ENCODE data around the gene NENF. TPM values are rescaled to one million over a fixed set of nuclear protein-coding genes. Genes with fewer than 3 reads are reported as not detected.
A peak's percentile ranks its signal among the peaks of the same experiment; 100 is the strongest.

The NENF gene
- total RNA-seq, 1 experiment from 2014 or later: 41.4 TPM

GRCh38 chr1:212401838-212402582 is 30.7 kb upstream of the NENF start:
- no peak overlapping the region for H3K4me2 ChIP-seq (ENCODE audit: low read depth, low read length, poor library complexity, severe bottlenecking)
- peaks cover 38% of the 10 kb centered on the region for H3K79me2 ChIP-seq (ENCODE audit: low read length)
- H4K20me1 ChIP-seq (ENCODE audit: insufficient read depth, low read depth, low read length): no peaks in the 10 kb centered on the region
- no peak overlapping the region for H3K4me3 ChIP-seq (ENCODE audit: low read length)
- peaks cover 12% of the 10 kb centered on the region for H3K9me3 ChIP-seq (ENCODE audit: low read length)
- H3K9ac ChIP-seq (ENCODE audit: low read length): no peak overlapping the region
- H3K27me3 ChIP-seq (ENCODE audit: low read length): no peaks in the 10 kb centered on the region
- no peak overlapping the region for H2AFZ ChIP-seq (ENCODE audit: low read length)
- DNase-seq: no peak
- H3K4me1 ChIP-seq (ENCODE audit: low read length): peaks cover 19% of the 10 kb centered on the region
- peaks cover 50% of the 10 kb centered on the region for H3K36me3 ChIP-seq (ENCODE audit: insufficient read depth, low read length)
- no peak overlapping the region for H3K27ac ChIP-seq (ENCODE audit: low read length)
- no peaks in the 10 kb centered on the region for H3K9me2 ChIP-seq (replicated peaks; ENCODE audit: insufficient read depth, low read length)

GRCh38 chr1:212402666-212403321 is 29.9 kb upstream of the NENF start:
- no peaks in the 10 kb centered on the region for H4K20me1 ChIP-seq (ENCODE audit: insufficient read depth, low read depth, low read length)
- H3K4me1 ChIP-seq (ENCODE audit: low read length): peaks cover 19% of the 10 kb centered on the region
- peaks cover 5% of the 10 kb centered on the region; the same call in 1 of the 2 replicates for H3K9me3 ChIP-seq (ENCODE audit: low read length)
- no peaks in the 10 kb centered on the region for H3K9me2 ChIP-seq (replicated peaks; ENCODE audit: insufficient read depth, low read length)
- no peak overlapping the region for H3K4me2 ChIP-seq (ENCODE audit: low read depth, low read length, poor library complexity, severe bottlenecking)
- no peak overlapping the region for H3K9ac ChIP-seq (ENCODE audit: low read length)
- H2AFZ ChIP-seq (ENCODE audit: low read length): no peak overlapping the region
- H3K27me3 ChIP-seq (ENCODE audit: low read length): no peaks in the 10 kb centered on the region
- H3K36me3 ChIP-seq (ENCODE audit: insufficient read depth, low read length): peaks cover 48% of the 10 kb centered on the region
- no peak for DNase-seq
- H3K27ac ChIP-seq (ENCODE audit: low read length): no peak overlapping the region
- H3K79me2 ChIP-seq (ENCODE audit: low read length): peaks cover 31% of the 10 kb centered on the region
- H3K4me3 ChIP-seq (ENCODE audit: low read length): no peak overlapping the region

- no peaks in the 10 kb centered on the region; the same call in 1 of the 2 replicates for H4K20me1 ChIP-seq (ENCODE audit: insufficient read depth, low read depth, low read length)
- no peak overlapping the region for H3K27ac ChIP-seq (ENCODE audit: low read length)
- H3K9me3 ChIP-seq (ENCODE audit: low read length): no peaks in the 10 kb centered on the region
- H2AFZ ChIP-seq (ENCODE audit: low read length): no peak overlapping the region
- no peak overlapping the region for H3K9ac ChIP-seq (ENCODE audit: low read length)
- H3K79me2 ChIP-seq (ENCODE audit: low read length): peaks cover 39% of the 10 kb centered on the region
- H3K4me1 ChIP-seq (ENCODE audit: low read length): peaks cover 22% of the 10 kb centered on the region
- H3K27me3 ChIP-seq (ENCODE audit: low read length): no peaks in the 10 kb centered on the region
- no peak overlapping the region for H3K4me2 ChIP-seq (ENCODE audit: low read depth, low read length, poor library complexity, severe bottlenecking)
- peaks cover 54% of the 10 kb centered on the region for H3K36me3 ChIP-seq (ENCODE audit: insufficient read depth, low read length)
- no peak for DNase-seq
- no peak overlapping the region for H3K4me3 ChIP-seq (ENCODE audit: low read length)
- H3K9me2 ChIP-seq (replicated peaks; ENCODE audit: insufficient read depth, low read length): no peaks in the 10 kb centered on the region
These were observed 22.4 kb upstream of the NENF start for GRCh38 chr1:212410231-212410820.

GRCh38 chr1:212412374-212412773 is 20.3 kb upstream of the NENF start:
- Histone ChIP-seq H3K4me2 (ENCODE audit: low read depth, low read length, poor library complexity, severe bottlenecking) (peak overlapping the region; percentile 80), H3K9me2 (replicated peaks; ENCODE audit: insufficient read depth, low read length) (no peaks in the 10 kb centered on the region), H3K79me2 (ENCODE audit: low read length) (peaks cover 36% of the 10 kb centered on the region), H3K27ac (ENCODE audit: low read length) (no peak overlapping the region), H3K4me1 (ENCODE audit: low read length) (peaks cover 40% of the 10 kb centered on the region), H3K9me3 (ENCODE audit: low read length) (no peaks in the 10 kb centered on the region), H3K4me3 (ENCODE audit: low read length) (no peak overlapping the region), H2AFZ (ENCODE audit: low read length) (no peak overlapping the region), H3K36me3 (ENCODE audit: insufficient read depth, low read length) (peaks cover 38% of the 10 kb centered on the region), H4K20me1 (ENCODE audit: insufficient read depth, low read depth, low read length) (no peaks in the 10 kb centered on the region; the same call in 1 of the 2 replicates), H3K9ac (ENCODE audit: low read length) (no peak overlapping the region), H3K27me3 (ENCODE audit: low read length) (no peaks in the 10 kb centered on the region)
- DNase-seq: no peak

- Histone ChIP-seq H3K36me3 (ENCODE audit: insufficient read depth, low read length) (peaks cover 27% of the 10 kb centered on the region), H3K27me3 (ENCODE audit: low read length) (no peaks in the 10 kb centered on the region), H3K4me1 (ENCODE audit: low read length) (peaks cover 40% of the 10 kb centered on the region), H3K79me2 (ENCODE audit: low read length) (peaks cover 36% of the 10 kb centered on the region), H3K9me3 (ENCODE audit: low read length) (no peaks in the 10 kb centered on the region), H3K4me3 (ENCODE audit: low read length) (peak overlapping the region; percentile 77), H2AFZ (ENCODE audit: low read length) (peak overlapping the region; percentile 54; the same call in 1 of the 2 replicates), H4K20me1 (ENCODE audit: insufficient read depth, low read depth, low read length) (no peaks in the 10 kb centered on the region; the same call in 1 of the 2 replicates), H3K9me2 (replicated peaks; ENCODE audit: insufficient read depth, low read length) (no peaks in the 10 kb centered on the region), H3K4me2 (ENCODE audit: low read depth, low read length, poor library complexity, severe bottlenecking) (peak overlapping the region; percentile 80), H3K27ac (ENCODE audit: low read length) (0 out of 2 replicates have a peak overlapping the region, but pooled peaks have one; percentile 21), H3K9ac (ENCODE audit: low read length) (peak overlapping the region; percentile 78)
- no peak for DNase-seq
These were observed 18.8 kb upstream of the NENF start for GRCh38 chr1:212413902-212414327.

GRCh38 chr1:212414328-212415106 is 18.2 kb upstream of the NENF start, which contains the start of gene PACC1:
Gene PACC1, minus strand, starts transcription at chr1:212414886. Its CDS starts 129 bp downstream, at chr1:212414757.
- peaks cover 36% of the 10 kb centered on the region for H3K79me2 ChIP-seq (ENCODE audit: low read length)
- H3K4me2 ChIP-seq (ENCODE audit: low read depth, low read length, poor library complexity, severe bottlenecking): peak within 1 kb of the TSS; percentile 80
- H2AFZ ChIP-seq (ENCODE audit: low read length): peak within 1 kb of the TSS; percentile 76
- no peaks in the 10 kb centered on the region for H3K9me3 ChIP-seq (ENCODE audit: low read length)
- no peaks in the 10 kb centered on the region; the same call in 1 of the 2 replicates for H4K20me1 ChIP-seq (ENCODE audit: insufficient read depth, low read depth, low read length)
- peak within 1 kb of the TSS; percentile 77 for H3K4me3 ChIP-seq (ENCODE audit: low read length)
- no peaks in the 10 kb centered on the region for H3K9me2 ChIP-seq (replicated peaks; ENCODE audit: insufficient read depth, low read length)
- H3K4me1 ChIP-seq (ENCODE audit: low read length): peaks cover 40% of the 10 kb centered on the region
- peak; percentile 98 for DNase-seq
- H3K27me3 ChIP-seq (ENCODE audit: low read length): no peaks in the 10 kb centered on the region
- peaks cover 21% of the 10 kb centered on the region for H3K36me3 ChIP-seq (ENCODE audit: insufficient read depth, low read length)
- peak within 1 kb of the TSS; percentile 75 for H3K27ac ChIP-seq (ENCODE audit: low read length)
- peak within 1 kb of the TSS; percentile 78 for H3K9ac ChIP-seq (ENCODE audit: low read length)

- no peaks in the 10 kb centered on the region for H3K9me2 ChIP-seq (replicated peaks; ENCODE audit: insufficient read depth, low read length)
- H3K36me3 ChIP-seq (ENCODE audit: insufficient read depth, low read length): peaks cover 13% of the 10 kb centered on the region
- H3K79me2 ChIP-seq (ENCODE audit: low read length): peaks cover 36% of the 10 kb centered on the region
- peaks cover 40% of the 10 kb centered on the region for H3K4me1 ChIP-seq (ENCODE audit: low read length)
- peak overlapping the region; percentile 80 for H3K4me2 ChIP-seq (ENCODE audit: low read depth, low read length, poor library complexity, severe bottlenecking)
- H3K9me3 ChIP-seq (ENCODE audit: low read length): no peaks in the 10 kb centered on the region
- H3K27ac ChIP-seq (ENCODE audit: low read length): peak overlapping the region; percentile 75
- no peak for DNase-seq
- H3K27me3 ChIP-seq (ENCODE audit: low read length): no peaks in the 10 kb centered on the region
- no peaks in the 10 kb centered on the region; the same call in 1 of the 2 replicates for H4K20me1 ChIP-seq (ENCODE audit: insufficient read depth, low read depth, low read length)
- peak overlapping the region; percentile 76 for H2AFZ ChIP-seq (ENCODE audit: low read length)
- peak overlapping the region; percentile 78 for H3K9ac ChIP-seq (ENCODE audit: low read length)
- peak overlapping the region; percentile 77 for H3K4me3 ChIP-seq (ENCODE audit: low read length)
These were observed 17.4 kb upstream of the NENF start for GRCh38 chr1:212415107-212415841.

Data from Karpas-422 (cell line).